HG02981 (cell line): ENCODE results near the gene ALDH1L1.

ENCODE experiments used
- ATAC-seq: cut with Tn5 transposase; IDR thresholded peaks from one replicate; pipeline ENCODE4 v1.9.1; 2021; ENCODE audit warnings: mild to moderate bottlenecking, moderate library complexity; ENCODE audit not compliant: unreplicated experiment

ALDH1L1 gene

GRCh38 chr3:126197343-126197742, 17.0 kb upstream of the ALDH1L1 start:
- no peak for ATAC-seq

- ATAC-seq = no peak
These were observed 14.4 kb upstream of the ALDH1L1 start for GRCh38 chr3:126194713-126195305.

- no peak for ATAC-seq
These were observed 10.9 kb upstream of the ALDH1L1 start for GRCh38 chr3:126191246-126191645.

GRCh38 chr3:126187920-126188319, 7.5 kb upstream of the ALDH1L1 start:
- no peak for ATAC-seq

- no peak for ATAC-seq
These were observed 6.4 kb upstream of the ALDH1L1 start for GRCh38 chr3:126186749-126187148.

- no peak for ATAC-seq
These were observed 5.9 kb upstream of the ALDH1L1 start for GRCh38 chr3:126186271-126186670.

- ATAC-seq = no peak
These were observed 4.1 kb upstream of the ALDH1L1 start for GRCh38 chr3:126184465-126185000.

GRCh38 chr3:126181398-126181725, 976 bp upstream of the ALDH1L1 start:
- no peak for ATAC-seq

- ATAC-seq = no peak
These were observed 435 bp downstream of the ALDH1L1 start for GRCh38 chr3:126179825-126180476.

GRCh38 chr3:126170073-126170777, 10.2 kb downstream of the ALDH1L1 start:
- no peak for ATAC-seq

GRCh38 chr3:126167566-126167965, 12.8 kb downstream of the ALDH1L1 start:
- no peak for ATAC-seq

GRCh38 chr3:126166009-126166408, 14.4 kb downstream of the ALDH1L1 start:
- ATAC-seq = no peak

- no peak for ATAC-seq
These were observed 19.1 kb downstream of the ALDH1L1 start for GRCh38 chr3:126161309-126161708.

GRCh38 chr3:126160243-126161210, 19.9 kb downstream of the ALDH1L1 start:
- ATAC-seq = no peak

GRCh38 chr3:126159476-126159875, 20.9 kb downstream of the ALDH1L1 start:
- ATAC-seq = no peak

- no peak for ATAC-seq
These were observed 21.4 kb downstream of the ALDH1L1 start for GRCh38 chr3:126158912-126159454.

GRCh38 chr3:126158016-126158911, 22.1 kb downstream of the ALDH1L1 start:
- no peak for ATAC-seq

- no peak for ATAC-seq
These were observed 23.2 kb downstream of the ALDH1L1 start for GRCh38 chr3:126157083-126157768.

- no peak for ATAC-seq
These were observed 23.9 kb downstream of the ALDH1L1 start for GRCh38 chr3:126156468-126156867.
